Measurements from ENCODE around the gene AVEN.

- TF ChIP-seq GATA2 (IDR thresholded peaks at IDR 0.05; ENCODE audit: low read depth, low read length) (no peak), GATA3 (IDR thresholded peaks at IDR 0.05; ENCODE audit: low read depth, low read length) (no peak)
These were observed 46.7 kb upstream of the AVEN start for GRCh38 chr15:34085746-34086145.
